ENCODE results near the gene PGM1. TPM values are rescaled to one million over a fixed set of nuclear protein-coding genes. Genes with fewer than 3 reads are reported as not detected.

The PGM1 gene
- total RNA-seq, 3 donors from 2014 or later (not counting 1 experiment from before 2014, with no cell fraction given): 23.5 to 31.4 (median 23.7) TPM

GRCh38 chr1:63642901-63643300, 49.7 kb downstream of the PGM1 start:
- WGBS (ENCODE audit: insufficient coverage): 100% methylated on average over 2 of the region's 2 CpGs
- no peak for DNase-seq
- Histone ChIP-seq H3K4me1 (ENCODE audit: control insufficient read depth, insufficient read depth, low read length) (no peaks in the 10 kb centered on the region), H3K27me3 (ENCODE audit: control insufficient read depth, insufficient read depth, low read length) (no peaks in the 10 kb centered on the region), H3K9me3 (ENCODE audit: control insufficient read depth, insufficient read depth, low read length) (no peaks in the 10 kb centered on the region), H3K4me3 (ENCODE audit: low read length) (no peak overlapping the region), H3K27ac (ENCODE audit: low read length) (no peak overlapping the region), H3K36me3 (ENCODE audit: control insufficient read depth, insufficient read depth, low read length) (peaks cover 33% of the 10 kb centered on the region)
- no peaks in the 10 kb centered on the region for H3K4me1 Mint-ChIP-seq
- no peak for TF ChIP-seq CTCF (IDR thresholded peaks at IDR 0.05)
- H3K27ac Mint-ChIP-seq: no peak overlapping the region
- intact Hi-C loops (cut with micrococcal nuclease): no loop called here
- H3K36me3 Mint-ChIP-seq: peaks cover 32% of the 10 kb centered on the region
- H3K9me3 Mint-ChIP-seq: no peaks in the 10 kb centered on the region
- no peaks in the 10 kb centered on the region for H3K27me3 Mint-ChIP-seq (ENCODE audit: low read depth in 2 of 2)
- no peak for ATAC-seq
- H3K4me3 Mint-ChIP-seq: no peak overlapping the region

GRCh38 chr1:63643517-63643916, 50.3 kb downstream of the PGM1 start:
- WGBS (ENCODE audit: insufficient coverage): 96% methylated on average over 3 of the region's 3 CpGs
- DNase-seq (no peak), ATAC-seq (no peak)
- TF ChIP-seq CTCF (IDR thresholded peaks at IDR 0.05): no peak
- no peak overlapping the region for H3K4me3 Mint-ChIP-seq
- Histone ChIP-seq H3K4me1 (ENCODE audit: control insufficient read depth, insufficient read depth, low read length) (no peaks in the 10 kb centered on the region), H3K4me3 (ENCODE audit: low read length) (no peak overlapping the region), H3K27ac (ENCODE audit: low read length) (no peak overlapping the region), H3K36me3 (ENCODE audit: control insufficient read depth, insufficient read depth, low read length) (peaks cover 31% of the 10 kb centered on the region), H3K9me3 (ENCODE audit: control insufficient read depth, insufficient read depth, low read length) (no peaks in the 10 kb centered on the region), H3K27me3 (ENCODE audit: control insufficient read depth, insufficient read depth, low read length) (no peaks in the 10 kb centered on the region)
- no peaks in the 10 kb centered on the region for H3K27me3 Mint-ChIP-seq (ENCODE audit: low read depth in 2 of 2)
- peaks cover 26% of the 10 kb centered on the region for H3K36me3 Mint-ChIP-seq
- intact Hi-C loops (cut with micrococcal nuclease): no loop called here
- H3K9me3 Mint-ChIP-seq: no peaks in the 10 kb centered on the region
- H3K27ac Mint-ChIP-seq: no peak overlapping the region
- no peaks in the 10 kb centered on the region for H3K4me1 Mint-ChIP-seq

GRCh38 chr1:63643926-63644325, 50.7 kb downstream of the PGM1 start:
- H3K36me3 Mint-ChIP-seq: peaks cover 22% of the 10 kb centered on the region
- H3K27ac ChIP-seq (ENCODE audit: low read length): no peak overlapping the region
- no peaks in the 10 kb centered on the region for H3K4me1 ChIP-seq (ENCODE audit: control insufficient read depth, insufficient read depth, low read length)
- H3K4me3 Mint-ChIP-seq: no peak overlapping the region
- no peak overlapping the region for H3K27ac Mint-ChIP-seq
- no peak overlapping the region for H3K4me3 ChIP-seq (ENCODE audit: low read length)
- H3K36me3 ChIP-seq (ENCODE audit: control insufficient read depth, insufficient read depth, low read length): peaks cover 31% of the 10 kb centered on the region
- H3K9me3 ChIP-seq (ENCODE audit: control insufficient read depth, insufficient read depth, low read length): no peaks in the 10 kb centered on the region
- 98% methylated on average over 3 of the region's 3 CpGs for WGBS (ENCODE audit: insufficient coverage)
- H3K27me3 Mint-ChIP-seq (ENCODE audit: low read depth in 2 of 2): no peaks in the 10 kb centered on the region
- ATAC-seq (no peak), DNase-seq (no peak)
- no peak for TF ChIP-seq CTCF (IDR thresholded peaks at IDR 0.05)
- H3K27me3 ChIP-seq (ENCODE audit: control insufficient read depth, insufficient read depth, low read length): no peaks in the 10 kb centered on the region
- H3K9me3 Mint-ChIP-seq: no peaks in the 10 kb centered on the region
- intact Hi-C loops (cut with micrococcal nuclease): no loop called here
- H3K4me1 Mint-ChIP-seq: no peaks in the 10 kb centered on the region

GRCh38 chr1:63645317-63645716, 52.1 kb downstream of the PGM1 start:
- no CpG with 5 or more reads among the region's 2 CpGs for WGBS (ENCODE audit: insufficient coverage)
- no peak for TF ChIP-seq CTCF (IDR thresholded peaks at IDR 0.05)
- H3K9me3 Mint-ChIP-seq: no peaks in the 10 kb centered on the region
- Histone ChIP-seq H3K27ac (ENCODE audit: low read length) (no peak overlapping the region), H3K4me3 (ENCODE audit: low read length) (no peak overlapping the region), H3K4me1 (ENCODE audit: control insufficient read depth, insufficient read depth, low read length) (no peaks in the 10 kb centered on the region), H3K27me3 (ENCODE audit: control insufficient read depth, insufficient read depth, low read length) (no peaks in the 10 kb centered on the region), H3K36me3 (ENCODE audit: control insufficient read depth, insufficient read depth, low read length) (peaks cover 31% of the 10 kb centered on the region), H3K9me3 (ENCODE audit: control insufficient read depth, insufficient read depth, low read length) (no peaks in the 10 kb centered on the region)
- no peaks in the 10 kb centered on the region for H3K4me1 Mint-ChIP-seq
- H3K27ac Mint-ChIP-seq: no peak overlapping the region
- H3K27me3 Mint-ChIP-seq (ENCODE audit: low read depth in 2 of 2): no peaks in the 10 kb centered on the region
- intact Hi-C loops (cut with micrococcal nuclease): no loop called here
- peaks cover 10% of the 10 kb centered on the region for H3K36me3 Mint-ChIP-seq
- ATAC-seq (no peak), DNase-seq (no peak)
- H3K4me3 Mint-ChIP-seq: no peak overlapping the region
